Measurements from ENCODE around the gene AFAP1.

Gene AFAP1

DNA sequence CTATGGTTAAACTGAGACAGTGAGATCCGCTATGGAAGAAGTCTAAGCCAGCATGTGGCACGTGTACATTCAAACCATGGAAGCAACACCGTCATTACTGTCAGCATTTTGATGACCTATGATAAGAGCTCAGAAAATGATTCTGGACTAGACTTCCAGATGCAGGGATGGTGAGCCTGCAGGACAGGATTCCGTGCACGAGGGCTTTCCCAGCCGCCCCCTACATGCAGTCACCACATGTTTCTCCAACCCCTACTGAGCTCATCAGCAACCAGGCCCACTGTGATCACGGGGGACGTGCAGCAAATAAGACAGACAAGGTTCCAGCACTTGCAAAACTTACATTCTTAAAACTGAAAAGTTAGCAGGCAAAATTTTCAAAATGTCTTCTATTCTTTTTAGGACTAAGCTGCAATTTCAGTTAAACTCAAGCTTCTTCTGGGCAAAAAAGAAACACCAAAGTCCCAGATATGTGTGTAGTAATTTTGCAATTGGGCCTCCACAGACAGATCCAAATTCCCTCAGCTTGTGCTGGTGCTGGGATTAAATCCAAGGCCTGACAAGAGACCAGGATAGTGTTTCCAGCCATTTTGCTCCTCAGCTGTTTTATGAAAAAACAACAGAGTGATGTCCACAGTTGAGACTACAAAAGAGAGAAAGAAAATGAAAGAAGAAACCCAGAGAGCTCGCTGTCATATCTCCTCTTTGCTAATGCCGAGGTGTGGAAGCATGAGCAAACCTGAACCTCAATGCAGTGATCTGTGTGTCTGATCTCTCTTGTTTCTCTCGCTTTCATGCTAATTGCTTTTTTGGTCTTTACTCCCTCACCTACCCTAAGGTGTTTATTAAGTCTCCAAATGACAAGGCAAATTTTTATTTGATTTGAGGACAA lies 118.2 kb downstream of the AFAP1 start:
- peak; percentile 63 for DNase-seq (ENCODE audit: low spot score)

DNA sequence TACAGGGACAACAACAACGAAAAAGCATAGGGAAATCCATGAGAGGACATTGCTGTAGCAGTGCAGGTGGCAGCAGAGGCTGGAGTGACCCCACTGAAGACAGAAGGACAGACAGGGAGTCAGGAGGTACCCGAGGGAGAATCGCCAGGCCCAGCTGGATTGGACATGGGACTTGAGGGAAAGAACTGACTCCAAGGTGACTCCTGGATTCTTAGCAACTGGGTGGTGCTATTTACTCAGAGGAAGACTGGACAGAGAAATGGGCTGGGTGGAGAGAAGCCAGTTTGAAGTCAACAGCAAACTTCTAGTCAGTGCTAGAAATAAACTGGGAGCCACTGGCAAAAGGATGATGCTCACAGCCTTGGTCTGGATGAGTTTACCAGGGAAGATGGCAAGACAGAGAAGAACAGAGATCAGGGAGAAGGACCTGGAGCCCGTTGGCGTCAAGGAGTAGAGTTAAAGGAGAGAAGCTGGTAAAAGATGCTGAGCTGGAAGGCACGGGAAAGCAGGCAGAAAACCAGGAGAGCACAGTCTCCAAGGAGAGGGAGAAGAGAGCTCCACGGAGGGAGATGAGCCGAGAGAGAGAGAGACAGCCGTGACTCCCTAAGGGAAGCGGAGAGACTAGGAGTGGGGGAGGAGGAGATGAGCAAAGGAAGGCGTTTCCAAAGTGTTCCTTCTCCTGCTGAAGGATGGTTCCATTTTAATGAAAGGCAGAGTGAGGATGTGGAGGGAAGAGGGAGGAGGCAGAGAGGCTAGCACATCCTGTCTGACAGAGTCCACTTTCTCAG lies 119.4 kb downstream of the AFAP1 start:
- no peak overlapping the region for H3K4me3 ChIP-seq
- DNase-seq (ENCODE audit: low spot score): no peak
- TF ChIP-seq CTCF (IDR thresholded peaks at IDR 0.05): no peak
- peak overlapping the region in 1 of 2 donors; percentile 42 for H3K27ac ChIP-seq

More for the DNA sequence above, 118.2 kb downstream of the AFAP1 start:
- H3K27ac ChIP-seq: peak overlapping the region; percentile 43 to 46
- no peak for TF ChIP-seq CTCF (IDR thresholded peaks at IDR 0.05)
- H3K4me3 ChIP-seq: no peak overlapping the region

DNA sequence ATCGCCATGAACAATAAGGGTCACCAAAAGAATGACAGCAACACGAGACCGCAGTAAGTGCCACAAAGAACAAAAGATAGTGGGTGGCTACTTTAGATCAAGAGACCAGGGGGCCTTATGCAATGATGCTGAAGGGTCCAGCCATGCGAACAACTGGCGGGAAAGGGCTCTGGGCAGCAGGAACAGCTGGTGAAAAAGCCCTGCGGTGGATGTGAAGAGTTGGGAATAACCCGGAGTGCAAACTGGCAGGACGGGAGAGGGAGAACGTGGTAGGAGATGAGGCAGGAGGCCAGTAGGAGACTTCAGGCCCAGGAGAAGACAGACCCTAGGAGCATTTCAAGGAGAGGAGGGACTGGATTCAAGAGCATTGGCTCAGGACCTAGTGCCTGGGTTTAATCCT lies 120.2 kb downstream of the AFAP1 start:
- no peak for TF ChIP-seq CTCF (IDR thresholded peaks at IDR 0.05)
- Histone ChIP-seq H3K27ac (no peak overlapping the region), H3K4me3 (no peak overlapping the region)
- DNase-seq (ENCODE audit: low spot score): no peak

DNA sequence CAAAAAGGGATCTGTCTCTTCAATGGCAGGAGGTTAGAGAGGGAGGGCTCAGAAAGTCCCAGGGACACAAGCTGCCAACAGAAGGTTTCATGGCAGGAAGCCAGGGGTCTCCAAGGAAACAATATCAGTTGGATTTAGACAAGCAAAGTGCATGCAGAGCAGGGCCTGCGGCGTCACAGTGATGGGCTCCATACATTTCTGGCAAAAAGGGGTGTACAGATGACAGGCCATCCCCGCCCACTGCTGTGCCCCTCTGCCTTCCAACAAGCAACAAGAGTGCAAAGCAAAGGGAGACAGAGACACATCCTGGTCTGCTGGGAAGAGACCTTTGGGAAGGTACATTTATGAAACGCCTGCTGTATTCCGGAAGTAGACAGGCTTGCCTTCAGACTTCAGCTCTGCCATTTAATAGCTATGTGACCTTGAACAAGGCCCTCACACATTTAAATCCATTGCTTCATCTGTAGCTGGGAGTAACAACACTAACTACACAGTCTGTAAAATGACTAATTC lies 121.2 kb downstream of the AFAP1 start:
- DNase-seq (ENCODE audit: low spot score): no peak
- Histone ChIP-seq H3K4me3 (no peak overlapping the region), H3K27ac (no peak overlapping the region)
- TF ChIP-seq CTCF (IDR thresholded peaks at IDR 0.05): no peak

GRCh38 chr4:7817877-7818398 lies 121.7 kb downstream of the AFAP1 start:
- no peak overlapping the region for H3K27ac ChIP-seq
- no peak for DNase-seq (ENCODE audit: low spot score)
- no peak overlapping the region for H3K4me3 ChIP-seq
- TF ChIP-seq CTCF (IDR thresholded peaks at IDR 0.05): no peak

DNA sequence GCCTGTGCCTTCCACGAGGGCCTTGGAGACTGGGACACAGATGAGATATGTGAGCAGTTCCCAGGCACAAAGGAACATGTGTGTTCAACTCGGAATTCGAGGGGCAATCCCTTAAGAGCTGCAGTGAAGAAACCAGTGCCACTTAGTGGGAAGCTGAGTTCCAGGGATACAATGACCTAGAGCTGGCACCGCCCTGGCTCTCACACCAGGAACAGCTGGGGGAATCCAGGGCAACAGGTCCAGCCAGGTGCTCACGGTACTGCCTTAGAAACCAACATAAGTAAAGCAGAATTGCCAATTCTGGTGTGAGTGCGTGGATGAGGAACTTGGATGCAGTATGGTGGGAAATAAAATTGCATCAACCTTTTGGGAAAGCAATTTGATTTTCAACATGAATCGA lies 122.9 kb downstream of the AFAP1 start:
- no peak overlapping the region for H3K27ac ChIP-seq
- H3K4me3 ChIP-seq: no peak overlapping the region
- TF ChIP-seq CTCF (IDR thresholded peaks at IDR 0.05): no peak
- DNase-seq (ENCODE audit: low spot score): peak; percentile 38
